HG02938 (cell line): Measurements from ENCODE around the gene AGAP1.

Source experiments
- ATAC-seq: cut with Tn5 transposase; IDR thresholded peaks from one replicate; pipeline ENCODE4 v1.9.1; 2021; ENCODE audit warnings: mild to moderate bottlenecking, moderate library complexity; ENCODE audit not compliant: unreplicated experiment

AGAP1 gene

GRCh38 chr2:235530735-235531134, 36.9 kb downstream of the AGAP1 start:
- no peak for ATAC-seq

GRCh38 chr2:235532307-235532706, 38.5 kb downstream of the AGAP1 start:
- no peak for ATAC-seq

- no peak for ATAC-seq
Observed at GRCh38 chr2:235533198-235533597, 39.4 kb downstream of the AGAP1 start.

DNA sequence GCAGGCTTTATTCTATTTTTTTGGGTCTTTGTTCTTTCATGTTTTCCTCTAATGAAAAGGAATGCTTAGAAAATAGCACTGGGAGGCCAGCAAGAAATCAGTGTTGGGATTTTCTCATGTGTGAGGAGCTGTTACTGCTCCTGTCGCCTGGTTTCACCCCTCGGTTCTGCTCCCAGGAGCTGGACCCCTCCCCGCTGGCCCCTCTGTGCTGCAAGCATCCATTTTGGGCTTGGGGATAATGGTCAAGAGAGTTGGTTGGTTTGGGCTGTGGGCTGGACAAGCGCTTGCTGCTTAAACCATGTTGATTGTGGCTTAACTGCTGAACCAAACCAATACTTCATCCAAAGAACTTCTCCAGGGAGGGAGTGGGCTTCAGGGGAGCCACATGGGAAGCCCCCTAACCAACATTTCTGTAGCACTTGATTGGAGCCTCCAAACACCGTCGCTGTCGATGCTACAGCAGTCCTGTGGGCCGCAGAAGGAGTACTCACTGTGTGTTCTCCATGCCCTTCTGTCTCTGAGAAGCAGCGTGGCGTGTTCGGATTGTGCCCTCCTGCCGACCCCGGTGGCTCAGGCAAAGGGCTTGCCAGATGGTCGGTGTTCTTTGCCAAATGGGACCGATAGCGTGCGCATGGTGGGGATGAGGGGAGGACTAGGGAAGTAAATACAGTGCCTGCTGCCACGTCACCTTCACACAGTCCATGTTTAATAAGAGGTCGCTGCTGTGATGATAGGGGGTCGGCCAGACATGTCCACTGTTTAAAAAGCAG, 40.0 kb downstream of the AGAP1 start:
- ATAC-seq: no peak

DNA sequence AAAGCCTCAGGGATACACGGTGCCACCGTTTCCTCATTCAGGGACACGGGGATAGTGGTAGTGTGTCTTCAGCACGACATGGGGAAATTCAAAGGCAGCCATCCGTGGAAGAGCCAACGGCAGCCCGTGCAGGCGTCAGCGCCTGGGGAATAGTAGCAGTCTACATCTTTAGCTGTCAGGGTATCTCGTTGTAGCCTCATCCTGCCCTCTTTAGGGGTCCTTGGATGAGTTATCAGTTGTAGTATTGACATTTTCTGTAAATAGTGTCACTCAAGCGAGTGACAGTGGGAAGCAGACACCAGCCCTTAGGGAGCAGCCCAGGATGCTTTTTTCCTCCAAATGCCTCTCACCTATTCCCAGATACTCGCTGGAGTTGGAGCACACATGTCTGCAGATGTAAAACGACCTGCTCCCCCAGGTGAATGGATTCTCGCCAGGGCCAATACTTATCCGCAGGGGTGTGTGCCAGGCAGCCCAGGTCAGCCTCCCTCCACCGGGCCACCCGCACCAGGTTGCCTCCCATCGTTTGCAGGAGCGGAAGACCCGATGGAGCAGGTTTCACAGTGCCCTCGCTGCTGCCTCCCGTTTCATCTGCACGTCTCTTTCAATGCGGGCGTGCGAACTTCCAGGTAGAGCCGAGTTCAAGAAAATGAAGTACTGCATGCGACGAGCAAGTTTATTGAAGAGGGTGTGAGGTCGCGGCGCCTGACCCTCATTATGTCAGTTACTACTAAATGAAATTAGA, 41.0 kb downstream of the AGAP1 start:
- ATAC-seq: no peak

- ATAC-seq: no peak
Observed at GRCh38 chr2:235535423-235536130, 41.7 kb downstream of the AGAP1 start.

DNA sequence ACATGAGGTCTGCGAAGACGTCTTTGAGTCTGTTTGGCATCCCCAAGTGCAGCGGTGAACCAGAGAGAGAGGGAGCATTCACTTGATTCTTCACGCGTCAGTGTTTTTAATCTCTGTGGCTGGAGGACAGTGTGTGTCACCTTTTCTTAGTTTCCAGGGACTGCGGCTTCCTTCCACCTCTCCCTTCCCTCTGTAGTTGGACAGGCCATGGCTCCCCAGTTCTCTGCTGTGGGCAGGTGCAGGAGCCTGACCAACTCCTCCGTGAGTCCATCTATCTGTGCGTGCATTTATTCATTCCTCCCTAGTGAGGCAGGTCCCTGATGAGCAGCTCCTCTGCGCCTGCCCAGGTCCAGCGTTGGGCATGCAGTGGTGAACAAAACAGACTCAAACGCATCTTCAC, 42.9 kb downstream of the AGAP1 start:
- ATAC-seq: no peak

- no peak for ATAC-seq
Observed at GRCh38 chr2:235537186-235537585, 43.3 kb downstream of the AGAP1 start.

DNA sequence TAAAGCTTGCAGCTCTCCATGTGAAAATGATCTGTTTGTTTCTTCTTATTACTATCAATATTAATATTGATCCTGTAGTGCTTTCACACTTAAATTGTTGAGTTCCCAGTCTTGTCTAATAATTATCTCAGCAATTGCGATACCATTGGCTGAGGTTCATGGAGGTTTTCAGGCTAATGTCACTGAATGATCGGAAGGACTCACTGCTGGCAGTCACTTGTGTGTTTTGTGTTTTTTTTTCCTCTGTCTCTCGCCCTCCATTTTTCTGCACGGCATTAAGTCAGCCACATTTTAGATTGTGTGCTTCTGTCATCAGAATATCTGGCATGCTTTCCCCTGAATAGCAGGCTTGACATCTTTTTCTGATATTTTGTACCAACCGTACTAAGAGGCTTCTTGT, 43.7 kb downstream of the AGAP1 start:
- ATAC-seq: no peak

DNA sequence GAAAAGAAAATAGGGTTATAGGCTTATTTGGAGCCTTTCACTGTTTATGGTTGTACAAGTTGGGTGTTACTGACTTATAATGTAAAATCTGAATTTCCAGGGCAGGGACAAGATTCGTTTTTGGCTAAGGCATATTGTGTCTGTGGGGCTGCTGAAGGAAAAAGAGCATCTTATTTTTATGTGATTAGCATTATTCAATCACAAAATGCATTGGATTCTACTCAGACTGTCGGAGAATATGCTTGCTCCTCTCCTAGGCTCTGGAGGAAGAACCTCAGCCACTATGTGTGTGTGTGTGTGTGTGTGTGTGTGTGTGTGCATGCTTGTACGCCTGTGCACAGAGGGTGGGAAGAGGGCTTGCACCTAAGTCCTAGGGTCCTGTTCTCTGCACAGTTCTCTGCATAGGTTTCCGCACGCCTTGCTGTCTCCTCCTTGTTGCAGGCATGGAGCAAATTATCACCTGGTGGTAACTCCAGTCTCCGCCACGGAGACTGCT, 44.3 kb downstream of the AGAP1 start:
- no peak for ATAC-seq

- ATAC-seq: no peak
Observed at GRCh38 chr2:235538981-235539380, 45.1 kb downstream of the AGAP1 start.

GRCh38 chr2:235539773-235540172, 45.9 kb downstream of the AGAP1 start:
- ATAC-seq: no peak

GRCh38 chr2:235541016-235541415, 47.2 kb downstream of the AGAP1 start:
- no peak for ATAC-seq

DNA sequence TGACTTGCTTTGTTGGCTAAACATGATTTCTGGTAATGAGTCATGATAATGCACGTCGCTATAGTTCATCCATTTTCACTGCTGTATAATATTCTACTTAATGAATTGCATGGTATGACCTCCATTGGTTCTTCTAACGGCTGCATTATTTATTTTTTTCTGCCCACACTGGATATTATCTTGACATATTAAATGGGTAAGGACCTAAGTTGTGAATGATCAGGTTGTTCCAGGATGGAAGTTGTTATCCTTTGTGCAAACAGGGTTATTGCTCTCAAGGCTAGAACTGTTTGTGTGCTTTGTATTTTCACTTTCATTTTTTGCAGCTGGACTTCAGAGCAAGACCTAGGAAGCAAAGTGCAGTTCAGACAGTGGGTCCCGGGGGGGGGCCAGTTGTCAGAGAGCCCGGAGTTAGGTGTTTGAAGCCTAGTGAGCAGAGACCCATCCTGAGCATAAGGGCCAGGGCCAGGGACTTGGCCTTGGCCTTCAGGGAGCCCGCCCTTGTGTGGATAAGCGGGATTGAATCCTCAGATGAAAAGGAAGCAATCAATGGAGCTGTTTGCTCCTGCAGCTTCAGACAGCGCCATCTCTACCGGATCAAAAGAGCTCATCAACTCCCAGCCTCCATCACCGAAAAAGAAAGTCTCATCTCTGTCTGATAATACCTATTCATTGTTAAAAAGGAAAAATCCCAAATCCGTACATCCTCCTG, 48.2 kb downstream of the AGAP1 start:
- ATAC-seq: no peak

- ATAC-seq: no peak
Observed at GRCh38 chr2:235542733-235543127, 48.9 kb downstream of the AGAP1 start.

DNA sequence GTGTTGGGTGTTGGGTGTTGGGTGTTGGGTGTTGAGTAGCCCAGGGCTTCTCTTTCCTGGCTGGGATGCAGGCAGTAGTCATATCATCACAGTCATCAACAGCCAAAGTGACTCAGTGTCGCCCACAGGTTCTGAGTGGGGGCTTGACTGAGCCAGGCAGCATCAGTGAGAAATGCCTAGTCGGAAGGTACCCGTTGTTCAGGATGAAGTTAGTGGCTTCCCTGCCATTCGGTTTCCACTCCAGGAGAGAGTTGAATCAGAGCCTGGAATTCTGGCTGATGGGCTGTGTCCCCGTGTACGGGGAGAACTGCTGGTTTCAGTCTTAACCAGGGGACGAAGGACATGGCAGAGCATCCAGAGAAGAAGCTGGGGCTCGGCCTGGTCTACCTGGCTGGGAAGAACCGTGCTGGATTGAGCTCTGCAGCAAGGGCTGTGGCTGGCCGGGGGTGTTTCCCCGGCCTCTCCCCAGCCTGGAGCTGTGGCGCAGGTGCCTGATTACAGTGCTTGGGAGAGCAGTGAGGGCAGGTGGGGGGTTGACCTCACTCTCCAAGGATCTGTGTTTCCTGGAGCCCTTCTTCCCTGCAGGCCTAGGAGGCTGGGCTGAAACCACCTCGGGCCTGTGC, 49.4 kb downstream of the AGAP1 start:
- ATAC-seq: no peak

GRCh38 chr2:235543851-235544688, 50.2 kb downstream of the AGAP1 start:
- no peak for ATAC-seq

GRCh38 chr2:235544689-235544969, 50.8 kb downstream of the AGAP1 start:
- no peak for ATAC-seq

DNA sequence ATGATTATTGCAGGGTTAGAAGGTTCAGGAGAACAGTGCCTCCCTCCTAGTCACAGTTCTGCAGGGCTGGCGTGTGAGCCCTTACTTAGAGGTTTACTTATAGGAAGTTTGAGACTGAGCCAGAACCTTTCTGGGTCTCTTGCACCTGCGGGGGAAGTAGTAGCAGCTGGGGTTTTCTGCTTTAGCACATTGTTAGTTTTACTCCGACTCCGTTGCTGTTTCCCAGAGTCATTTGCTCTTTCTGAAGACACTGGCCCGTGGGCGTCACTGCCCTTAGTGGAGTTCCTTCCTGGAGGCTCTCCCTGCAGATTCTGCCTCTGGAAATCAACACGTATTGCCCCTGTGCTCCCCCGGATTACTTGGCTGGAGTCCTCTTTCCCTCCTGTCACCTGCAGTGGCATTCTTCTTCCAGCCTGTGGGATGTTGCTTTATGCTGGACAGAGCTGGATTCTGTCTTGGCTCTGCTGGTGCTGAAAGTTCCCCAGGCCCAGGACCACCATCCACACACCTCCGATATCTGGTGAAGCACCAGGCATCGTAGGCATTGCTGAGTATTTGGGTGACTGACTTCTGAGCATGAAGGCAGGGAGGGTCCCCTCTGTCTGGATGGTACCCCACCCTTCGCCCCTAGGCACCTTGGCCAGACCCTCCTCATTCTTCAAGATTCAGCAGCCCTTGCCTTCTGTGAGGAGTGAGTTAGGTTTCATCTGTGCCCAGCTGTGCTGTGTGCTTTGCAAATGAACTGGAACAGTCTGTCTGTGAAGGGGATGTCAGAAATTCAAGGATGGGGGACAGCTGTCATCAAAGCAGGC, 51.7 kb downstream of the AGAP1 start:
- ATAC-seq: no peak
